RWPE2 (cell line): ENCODE results near the gene SEC23IP.

Source experiments
- ATAC-seq: fragments of 200-7000 bp; cut with Tn5 transposase; 3 replicates; pipeline ENCODE4 v1.9.1; 2021; ENCODE audit warnings: low read depth
- DNase-seq: peaks from one replicate; pipeline ENCODE4 v3.0.0-alpha.2; 2020; ENCODE audit warnings: low spot score
- H3K27ac ChIP-seq: fragments of 450-650 bp; 2 replicates; pipeline ENCODE4 v1.5.1; 2017; ENCODE audit warnings: mild to moderate bottlenecking; ENCODE audit not compliant: poor library complexity, severe bottlenecking
- H3K27me3 ChIP-seq: fragments of 250-450 bp; sonication (Bioruptor Pico); 2 replicates; pipeline ENCODE4 v1.5.1; 2021; ENCODE audit warnings: mild to moderate bottlenecking, moderate library complexity; ENCODE audit not compliant: insufficient read depth, poor library complexity, severe bottlenecking
- H3K36me3 ChIP-seq: fragments of 250-450 bp; sonication (Bioruptor Pico); 2 replicates; pipeline ENCODE4 v1.5.1; 2020; ENCODE audit warnings: low read depth, mild to moderate bottlenecking, moderate library complexity
- H3K4me1 ChIP-seq: fragments of 250-450 bp; sonication (Bioruptor Pico); 2 replicates; pipeline ENCODE4 v1.5.1; 2021; ENCODE audit warnings: mild to moderate bottlenecking, moderate library complexity; ENCODE audit not compliant: insufficient read depth, poor library complexity, severe bottlenecking
- H3K4me3 ChIP-seq: fragments of 250-450 bp; sonication (Bioruptor Pico); 2 replicates; pipeline ENCODE4 v1.5.1; 2021; ENCODE audit warnings: mild to moderate bottlenecking, moderate library complexity; ENCODE audit not compliant: severe bottlenecking
- H3K9me3 ChIP-seq: fragments of 250-450 bp; sonication (Bioruptor Pico); 2 replicates; pipeline ENCODE4 v1.5.1; 2021; ENCODE audit warnings: mild to moderate bottlenecking, moderate library complexity; ENCODE audit not compliant: severe bottlenecking
- TF ChIP-seq, protein P1 (sequence below): fragments of 450-650 bp; IDR thresholded peaks from one replicate; pipeline ENCODE4 v1.5.1; 2017; ENCODE audit warnings: mild to moderate bottlenecking, moderate library complexity; ENCODE audit not compliant: poor library complexity, severe bottlenecking

SEC23IP gene

DNA sequence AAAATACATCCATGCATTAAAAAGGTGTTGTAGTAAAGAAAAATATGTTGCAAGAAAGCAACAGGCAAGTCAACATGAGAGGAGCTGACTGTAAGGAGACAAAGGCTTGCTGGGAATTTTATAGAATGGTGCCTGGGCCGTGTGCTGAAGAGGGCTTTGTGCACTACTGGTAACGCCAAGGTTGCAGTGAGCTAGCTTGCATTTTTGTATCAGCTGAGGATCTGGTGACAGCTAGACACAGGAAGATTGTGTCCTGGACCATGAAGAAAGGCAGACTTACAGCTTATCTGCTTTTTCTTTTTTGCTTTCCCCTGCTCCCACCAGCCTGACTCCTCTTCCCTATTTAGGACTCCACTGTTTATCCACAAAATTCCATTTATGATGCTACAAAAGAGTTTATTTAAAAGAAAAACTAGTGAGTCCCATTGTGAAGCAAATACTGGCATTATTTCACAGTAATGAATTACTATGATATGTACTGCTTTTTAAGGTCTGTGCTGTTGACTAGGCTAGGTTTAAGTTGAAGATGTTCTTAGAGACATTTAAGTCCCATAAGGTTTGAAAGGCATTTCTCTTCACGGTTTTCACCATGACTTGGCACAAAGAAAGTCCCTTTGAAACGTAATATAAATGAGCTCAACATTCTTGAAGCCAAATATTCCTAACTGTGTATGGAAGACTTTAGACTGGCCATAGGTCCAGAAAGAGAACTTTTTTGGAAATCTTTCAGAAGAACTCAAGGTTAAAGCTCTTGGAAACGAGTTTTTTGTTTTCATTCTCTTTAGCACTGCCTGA is 88.6 kb downstream of the SEC23IP start:
- H3K36me3 ChIP-seq: no peaks in the 10 kb centered on the region
- H3K4me1 ChIP-seq: no peaks in the 10 kb centered on the region
- H3K27ac ChIP-seq: no peak overlapping the region
- TF ChIP-seq, protein P1, sequence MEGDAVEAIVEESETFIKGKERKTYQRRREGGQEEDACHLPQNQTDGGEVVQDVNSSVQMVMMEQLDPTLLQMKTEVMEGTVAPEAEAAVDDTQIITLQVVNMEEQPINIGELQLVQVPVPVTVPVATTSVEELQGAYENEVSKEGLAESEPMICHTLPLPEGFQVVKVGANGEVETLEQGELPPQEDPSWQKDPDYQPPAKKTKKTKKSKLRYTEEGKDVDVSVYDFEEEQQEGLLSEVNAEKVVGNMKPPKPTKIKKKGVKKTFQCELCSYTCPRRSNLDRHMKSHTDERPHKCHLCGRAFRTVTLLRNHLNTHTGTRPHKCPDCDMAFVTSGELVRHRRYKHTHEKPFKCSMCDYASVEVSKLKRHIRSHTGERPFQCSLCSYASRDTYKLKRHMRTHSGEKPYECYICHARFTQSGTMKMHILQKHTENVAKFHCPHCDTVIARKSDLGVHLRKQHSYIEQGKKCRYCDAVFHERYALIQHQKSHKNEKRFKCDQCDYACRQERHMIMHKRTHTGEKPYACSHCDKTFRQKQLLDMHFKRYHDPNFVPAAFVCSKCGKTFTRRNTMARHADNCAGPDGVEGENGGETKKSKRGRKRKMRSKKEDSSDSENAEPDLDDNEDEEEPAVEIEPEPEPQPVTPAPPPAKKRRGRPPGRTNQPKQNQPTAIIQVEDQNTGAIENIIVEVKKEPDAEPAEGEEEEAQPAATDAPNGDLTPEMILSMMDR: no peak
- no peak for ATAC-seq
- no peak overlapping the region for H3K4me3 ChIP-seq
- DNase-seq: no peak
- H3K27me3 ChIP-seq: peaks cover 6% of the 10 kb centered on the region
- no peaks in the 10 kb centered on the region for H3K9me3 ChIP-seq

DNA sequence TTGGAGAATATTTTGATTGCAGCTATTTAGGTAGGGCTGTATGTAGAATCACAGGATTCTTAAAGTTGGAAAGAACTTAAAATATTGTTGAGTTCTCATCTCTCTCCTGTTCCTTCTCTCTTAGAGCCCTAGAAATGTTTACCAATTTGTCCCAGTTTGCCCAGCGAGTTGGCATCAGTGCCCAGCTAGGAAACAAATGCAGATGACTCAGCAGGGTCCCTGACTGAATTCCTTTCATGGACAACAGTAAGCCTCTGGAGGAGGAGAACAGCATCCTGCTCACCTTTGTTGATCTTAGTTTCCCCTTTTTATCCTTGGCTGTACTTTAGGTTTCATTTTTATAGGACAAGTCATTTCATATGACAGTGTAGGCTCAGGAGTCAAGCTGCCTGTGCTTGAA is 89.3 kb downstream of the SEC23IP start:
- DNase-seq (no peak), ATAC-seq (peak; percentile 45; the same call in 2 of the 3 replicates)
- Histone ChIP-seq H3K36me3 (no peaks in the 10 kb centered on the region), H3K27me3 (peaks cover 6% of the 10 kb centered on the region), H3K4me3 (no peak overlapping the region), H3K27ac (no peak overlapping the region), H3K4me1 (no peaks in the 10 kb centered on the region), H3K9me3 (no peaks in the 10 kb centered on the region)
- TF ChIP-seq, protein P1: no peak

DNA sequence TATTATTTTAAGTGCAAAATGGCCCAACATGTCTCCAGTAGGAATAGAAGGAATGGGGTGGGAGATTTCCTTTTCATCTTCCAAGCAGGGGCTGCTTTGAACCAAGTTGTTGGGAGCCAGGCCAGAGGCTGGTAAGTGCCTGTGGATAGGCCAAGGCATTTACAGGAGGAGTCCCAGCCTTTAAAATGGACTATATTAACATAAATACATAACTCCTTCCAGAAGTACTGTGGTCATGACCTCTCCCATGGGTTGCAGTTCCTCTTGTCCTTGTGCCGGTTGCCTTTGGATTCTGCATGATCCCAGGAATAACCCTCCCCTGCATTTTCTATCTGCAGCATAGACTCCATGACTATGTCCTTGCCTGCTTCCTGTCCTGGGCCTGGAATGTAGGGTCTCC is 95.8 kb downstream of the SEC23IP start:
- Histone ChIP-seq H3K27me3 (no peaks in the 10 kb centered on the region), H3K4me1 (no peaks in the 10 kb centered on the region), H3K27ac (no peak overlapping the region), H3K4me3 (no peak overlapping the region), H3K9me3 (no peaks in the 10 kb centered on the region), H3K36me3 (no peaks in the 10 kb centered on the region)
- ATAC-seq (no peak), DNase-seq (no peak)
- TF ChIP-seq, protein P1: no peak

DNA sequence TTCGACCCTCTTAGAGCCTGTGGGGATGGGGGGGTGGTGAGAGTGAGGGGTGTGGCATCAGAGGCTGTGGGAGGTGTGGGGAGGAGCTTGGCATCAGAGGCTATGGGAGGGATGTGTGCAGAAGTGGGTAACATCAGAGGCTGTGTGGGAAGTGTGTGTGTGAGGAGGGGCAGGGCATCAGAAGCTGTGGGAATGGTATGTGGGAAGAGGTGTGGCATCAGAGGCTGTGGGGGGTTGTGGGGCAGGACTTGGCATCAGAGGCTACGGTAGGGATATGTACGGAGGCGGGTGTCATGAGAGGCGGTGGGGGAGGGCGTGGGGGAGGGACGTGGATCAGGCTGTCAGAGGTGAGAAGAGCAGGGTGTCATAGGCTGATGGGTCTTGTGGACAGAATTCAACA is 97.4 kb downstream of the SEC23IP start:
- Histone ChIP-seq H3K9me3 (no peaks in the 10 kb centered on the region), H3K36me3 (no peaks in the 10 kb centered on the region), H3K4me1 (no peaks in the 10 kb centered on the region), H3K27ac (no peak overlapping the region), H3K27me3 (peaks cover 4% of the 10 kb centered on the region), H3K4me3 (no peak overlapping the region)
- ATAC-seq (no peak), DNase-seq (no peak)
- TF ChIP-seq, protein P1: no peak

DNA sequence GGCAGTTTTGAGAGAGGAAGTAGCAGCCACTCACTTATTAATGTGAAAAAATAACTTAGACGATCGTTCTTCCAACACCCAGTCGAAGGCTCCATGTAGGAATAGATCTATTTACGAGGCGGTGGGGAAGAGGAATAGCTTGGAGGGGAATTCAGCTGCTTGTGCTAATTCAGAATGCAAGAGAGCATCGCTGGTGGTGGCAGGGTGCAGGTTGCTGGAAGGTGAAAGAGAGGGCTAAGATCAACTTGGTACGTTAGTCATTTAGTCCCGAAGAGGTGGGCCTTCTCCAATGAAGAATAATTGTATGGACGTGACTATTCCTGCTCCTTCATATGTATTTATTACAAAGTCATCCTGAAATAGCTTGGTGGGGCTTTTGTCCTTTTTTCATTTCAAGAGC is 98.5 kb downstream of the SEC23IP start:
- Histone ChIP-seq H3K36me3 (no peaks in the 10 kb centered on the region), H3K4me3 (no peak overlapping the region), H3K27me3 (peaks cover 4% of the 10 kb centered on the region), H3K4me1 (no peaks in the 10 kb centered on the region), H3K27ac (no peak overlapping the region), H3K9me3 (no peaks in the 10 kb centered on the region)
- TF ChIP-seq, protein P1: no peak
- DNase-seq: no peak
- no peak for ATAC-seq
